Gastroesophageal sphincter (tissue), 3 donors: ENCODE data around the gene TNS3.

Experiments used
- CTCF ChIP-seq, 4 experiments: fragments of 200-600 bp in 2 of 4; fragments of 450-650 bp in 2 of 4; sonication (generic) in 1 of 4; IDR thresholded peaks; one replicate each; pipeline ENCODE4 v1.5.1; 2017 to 2019; ENCODE audit warnings: antibody characterized with exemption in 4 of 4, mild to moderate bottlenecking in 2 of 4, moderate library complexity in 2 of 4
- EP300 ChIP-seq: sonication (generic); formaldehyde crosslinking; IDR thresholded peaks from one replicate; pipeline ENCODE4 v1.6.1; 2017; ENCODE audit warnings: antibody characterized with exemption, mild to moderate bottlenecking
- POLR2A ChIP-seq, 2 donors: fragments of 450-650 bp; IDR thresholded peaks; one replicate each; pipeline ENCODE4 v1.6.1; 2017; ENCODE audit warnings: antibody characterized with exemption in 2 of 2, mild to moderate bottlenecking in 2 of 2, moderate library complexity in 1 of 2
- POLR2AphosphoS5 ChIP-seq: sonication (generic); formaldehyde crosslinking; IDR thresholded peaks from one replicate; pipeline ENCODE4 v1.6.1; 2017; ENCODE audit warnings: antibody characterized with exemption

- TF ChIP-seq CTCF (IDR thresholded peaks at IDR 0.05) (no peak), POLR2A (IDR thresholded peaks at IDR 0.05) (no peak), POLR2AphosphoS5 (peak; percentile 48), EP300 (no peak)
Measured at GRCh38 chr7:47520406-47520805, 61.5 kb downstream of the TNS3 start.
